ENCODE results near the gene RARS2.

The RARS2 gene

GRCh38 chr6:87514831-87515230 is 75.0 kb downstream of the RARS2 start:
- Histone ChIP-seq H3K4me3 (IDR thresholded peaks at IDR 0.05; ENCODE audit: insufficient read depth, low read depth, low read length) (no peak overlapping the region), H3K9ac (no peak overlapping the region), H3K79me2 (ENCODE audit: insufficient read depth, low read depth) (no peaks in the 10 kb centered on the region), H4K20me1 (ENCODE audit: insufficient read depth) (no peaks in the 10 kb centered on the region), H3K4me2 (no peak overlapping the region), H2AFZ (ENCODE audit: low read depth) (no peak overlapping the region), H3K4me1 (ENCODE audit: low read depth, poor library complexity, severe bottlenecking) (no peaks in the 10 kb centered on the region), H3K36me3 (ENCODE audit: insufficient read depth) (no peaks in the 10 kb centered on the region), H3K27me3 (ENCODE audit: insufficient read depth, low read depth) (no peaks in the 10 kb centered on the region), H3K27ac (no peak overlapping the region)
- TF ChIP-seq CTCF (conservative IDR thresholded peaks at IDR 0.05; ENCODE audit: low read depth, low read length), result no peak

GRCh38 chr6:87504441-87504840 is 85.3 kb downstream of the RARS2 start:
- Histone ChIP-seq H3K27me3 (ENCODE audit: insufficient read depth, low read depth) (no peaks in the 10 kb centered on the region), H3K4me1 (ENCODE audit: low read depth, poor library complexity, severe bottlenecking) (no peaks in the 10 kb centered on the region), H3K79me2 (ENCODE audit: insufficient read depth, low read depth) (no peaks in the 10 kb centered on the region), H3K9ac (no peak overlapping the region), H3K27ac (no peak overlapping the region), H3K4me3 (IDR thresholded peaks at IDR 0.05; ENCODE audit: insufficient read depth, low read depth, low read length) (no peak overlapping the region), H3K4me2 (no peak overlapping the region), H3K36me3 (ENCODE audit: insufficient read depth) (no peaks in the 10 kb centered on the region), H4K20me1 (ENCODE audit: insufficient read depth) (no peaks in the 10 kb centered on the region), H2AFZ (ENCODE audit: low read depth) (no peak overlapping the region)
- TF ChIP-seq CTCF (conservative IDR thresholded peaks at IDR 0.05; ENCODE audit: low read depth, low read length), result no peak

- Histone ChIP-seq H3K4me2 (no peak overlapping the region), H3K27ac (no peak overlapping the region), H4K20me1 (ENCODE audit: insufficient read depth) (no peaks in the 10 kb centered on the region), H3K79me2 (ENCODE audit: insufficient read depth, low read depth) (no peaks in the 10 kb centered on the region), H3K36me3 (ENCODE audit: insufficient read depth) (no peaks in the 10 kb centered on the region), H3K4me3 (IDR thresholded peaks at IDR 0.05; ENCODE audit: insufficient read depth, low read depth, low read length) (no peak overlapping the region), H3K27me3 (ENCODE audit: insufficient read depth, low read depth) (no peaks in the 10 kb centered on the region), H3K9ac (no peak overlapping the region), H2AFZ (ENCODE audit: low read depth) (no peak overlapping the region), H3K4me1 (ENCODE audit: low read depth, poor library complexity, severe bottlenecking) (no peaks in the 10 kb centered on the region)
- no peak for TF ChIP-seq CTCF (conservative IDR thresholded peaks at IDR 0.05; ENCODE audit: low read depth, low read length)
These were observed 87.8 kb downstream of the RARS2 start for GRCh38 chr6:87501809-87502572.

GRCh38 chr6:87498048-87498447 is 91.7 kb downstream of the RARS2 start:
- Histone ChIP-seq H2AFZ (ENCODE audit: low read depth) (no peak overlapping the region), H3K4me3 (IDR thresholded peaks at IDR 0.05; ENCODE audit: insufficient read depth, low read depth, low read length) (no peak overlapping the region), H3K27ac (no peak overlapping the region), H3K4me2 (no peak overlapping the region), H3K27me3 (ENCODE audit: insufficient read depth, low read depth) (no peaks in the 10 kb centered on the region), H3K4me1 (ENCODE audit: low read depth, poor library complexity, severe bottlenecking) (no peaks in the 10 kb centered on the region), H3K9ac (no peak overlapping the region), H3K79me2 (ENCODE audit: insufficient read depth, low read depth) (no peaks in the 10 kb centered on the region), H3K36me3 (ENCODE audit: insufficient read depth) (no peaks in the 10 kb centered on the region), H4K20me1 (ENCODE audit: insufficient read depth) (no peaks in the 10 kb centered on the region)
- no peak for TF ChIP-seq CTCF (conservative IDR thresholded peaks at IDR 0.05; ENCODE audit: low read depth, low read length)
